CD8-positive, alpha-beta memory T cell (primary cell): ENCODE measurements around the gene TRIM2. TPM values are rescaled to one million over a fixed set of nuclear protein-coding genes. Genes with fewer than 3 reads are reported as not detected.

ENCODE experiments used
- CTCF ChIA-PET: fragments of 350-600 bp; sonication (Branson Sonifier 250); formaldehyde crosslinking; loops from one replicate; lab custom pipeline; 2021; ENCODE audit warnings: antibody characterized with exemption; lab: Charles Lee
- POLR2A ChIA-PET: fragments of 350-600 bp; sonication (Branson Sonifier 250); formaldehyde crosslinking; loops from one replicate; lab custom pipeline; 2021; ENCODE audit warnings: antibody characterized with exemption; lab: Charles Lee
- DNase-seq, 5 donors: peaks; one replicate each; pipeline versions ENCODE4 v3.0.0 to v3.0.0-alpha.2; 2020 to 2022; ENCODE audit warnings: mixed read lengths in 1 of 5
- H3K27ac ChIP-seq: one replicate; pipeline ENCODE4 v1.7.0; 2013; ENCODE audit warnings: low read depth, mild to moderate bottlenecking, low read length, moderate library complexity
- H3K27me3 ChIP-seq: 2 replicates; pipeline ENCODE4 v1.7.0; 2013; ENCODE audit warnings: low read length, mild to moderate bottlenecking; ENCODE audit not compliant: insufficient read depth, poor library complexity, severe bottlenecking
- H3K36me3 ChIP-seq: 2 replicates; pipeline ENCODE4 v1.7.0; 2013; ENCODE audit warnings: mild to moderate bottlenecking, low read length, moderate library complexity; ENCODE audit not compliant: insufficient read depth
- H3K4me1 ChIP-seq: 2 replicates; pipeline ENCODE4 v1.7.0; 2013; ENCODE audit warnings: mild to moderate bottlenecking, low read length, moderate library complexity; ENCODE audit not compliant: insufficient read depth
- H3K4me3 ChIP-seq: 2 replicates; pipeline ENCODE4 v1.7.0; 2013; ENCODE audit warnings: mild to moderate bottlenecking, low read length
- H3K9me3 ChIP-seq: 2 replicates; pipeline ENCODE4 v1.7.0; 2013; ENCODE audit warnings: mild to moderate bottlenecking, low read length
- H3K27ac Mint-ChIP-seq, 8 donors: one replicate each; pipeline ENCODE4 v1.8.0; 2020 to 2021; ENCODE audit warnings: mixed read lengths in 8 of 8, mild to moderate bottlenecking in 6 of 8, inconsistent platforms in 3 of 8, moderate library complexity in 3 of 8
- H3K27me3 Mint-ChIP-seq, 2 donors: one replicate each; pipeline ENCODE4 v1.8.0; 2020 to 2021; ENCODE audit warnings: mixed read lengths in 2 of 2, mild to moderate bottlenecking in 1 of 2, moderate library complexity in 1 of 2
- H3K36me3 Mint-ChIP-seq, 3 donors: one replicate each; pipeline ENCODE4 v1.8.0; 2020 to 2021; ENCODE audit warnings: mixed read lengths in 3 of 3, inconsistent platforms in 1 of 3, mild to moderate bottlenecking in 1 of 3
- H3K4me1 Mint-ChIP-seq, 3 donors: one replicate each; pipeline ENCODE4 v1.8.0; 2020 to 2021; ENCODE audit warnings: mixed read lengths in 3 of 3, inconsistent platforms in 1 of 3, mild to moderate bottlenecking in 1 of 3
- H3K4me3 Mint-ChIP-seq, 7 donors: one replicate each; pipeline ENCODE4 v1.8.0; 2020 to 2021; ENCODE audit warnings: mixed read lengths in 7 of 7, mild to moderate bottlenecking in 6 of 7, moderate library complexity in 4 of 7, inconsistent platforms in 2 of 7
- H3K9me3 Mint-ChIP-seq, 5 donors: one replicate each; pipeline ENCODE4 v1.8.0; 2020 to 2022; ENCODE audit warnings: mixed read lengths in 5 of 5, mild to moderate bottlenecking in 3 of 5, moderate library complexity in 2 of 5, inconsistent platforms in 1 of 5
- polyA plus RNA-seq: library from polyadenylated mRNA; unstranded; fragments of 300-500 nt; fragmentation: Illumina TruSeq; gene quantifications from one replicate; pipeline ENCODE4 v1.2.3, GENCODE V29; 2021
- total RNA-seq, 2 experiments: library from RNA; stranded (reverse); gene quantifications; one replicate each; pipeline ENCODE4 v1.2.3, GENCODE V29; 2021

TRIM2 gene
- total and polyA plus RNA-seq, 3 experiments from 2014 or later, result 0.24 to 1.5 (median 0.29) TPM

DNA sequence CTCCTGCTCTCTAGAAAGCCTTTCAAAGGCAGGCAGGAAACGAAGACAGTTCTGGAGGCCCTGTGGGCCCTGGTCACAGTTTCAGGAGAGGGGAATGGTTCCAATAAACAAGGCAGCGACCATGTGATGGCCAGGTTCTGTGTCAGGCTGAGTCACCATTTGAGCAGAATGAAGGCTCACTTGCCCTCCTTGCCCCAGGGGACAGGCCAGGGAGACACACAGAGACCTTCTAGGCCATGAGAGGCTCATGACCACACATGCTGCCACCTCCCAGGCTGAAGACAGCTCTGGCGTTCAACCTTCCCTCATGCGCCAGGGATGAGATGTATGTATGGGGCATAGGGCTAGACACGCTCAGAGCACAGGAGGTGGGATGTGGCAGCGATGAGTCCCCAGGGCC lies 22.9 kb upstream of the TRIM2 start:
- CTCF ChIA-PET, result no interaction called here
- no peak overlapping the region for H3K27ac ChIP-seq
- no peak overlapping the region for H3K4me3 Mint-ChIP-seq
- no peaks in the 10 kb centered on the region for H3K27me3 Mint-ChIP-seq
- POLR2A ChIA-PET, result no interaction called here
- no peaks in the 10 kb centered on the region for H3K27me3 ChIP-seq
- H3K36me3 ChIP-seq, result no peaks in the 10 kb centered on the region
- H3K4me1 ChIP-seq, result no peaks in the 10 kb centered on the region
- no peaks in the 10 kb centered on the region for H3K9me3 Mint-ChIP-seq
- H3K27ac Mint-ChIP-seq, result no peak overlapping the region
- DNase-seq, result no peak
- H3K4me3 ChIP-seq, result no peak overlapping the region
- H3K36me3 Mint-ChIP-seq, result peaks cover 0 to 2% (median 0%) of the 10 kb centered on the region in 3 donors
- H3K4me1 Mint-ChIP-seq, result no peaks in the 10 kb centered on the region
- H3K9me3 ChIP-seq, result no peaks in the 10 kb centered on the region

GRCh38 chr4:153181700-153182099 lies 22.5 kb upstream of the TRIM2 start:
- H3K27me3 ChIP-seq, result no peaks in the 10 kb centered on the region
- Mint-ChIP-seq H3K36me3 (peaks cover 0 to 2% (median 0%) of the 10 kb centered on the region in 3 donors), H3K27ac (no peak overlapping the region), H3K9me3 (no peaks in the 10 kb centered on the region), H3K4me1 (no peaks in the 10 kb centered on the region), H3K4me3 (no peak overlapping the region), H3K27me3 (no peaks in the 10 kb centered on the region)
- H3K4me1 ChIP-seq, result no peaks in the 10 kb centered on the region
- DNase-seq, result no peak
- CTCF ChIA-PET, result no interaction called here
- no peaks in the 10 kb centered on the region for H3K9me3 ChIP-seq
- H3K4me3 ChIP-seq, result no peak overlapping the region
- no peaks in the 10 kb centered on the region for H3K36me3 ChIP-seq
- POLR2A ChIA-PET, result no interaction called here
- H3K27ac ChIP-seq, result no peak overlapping the region

DNA sequence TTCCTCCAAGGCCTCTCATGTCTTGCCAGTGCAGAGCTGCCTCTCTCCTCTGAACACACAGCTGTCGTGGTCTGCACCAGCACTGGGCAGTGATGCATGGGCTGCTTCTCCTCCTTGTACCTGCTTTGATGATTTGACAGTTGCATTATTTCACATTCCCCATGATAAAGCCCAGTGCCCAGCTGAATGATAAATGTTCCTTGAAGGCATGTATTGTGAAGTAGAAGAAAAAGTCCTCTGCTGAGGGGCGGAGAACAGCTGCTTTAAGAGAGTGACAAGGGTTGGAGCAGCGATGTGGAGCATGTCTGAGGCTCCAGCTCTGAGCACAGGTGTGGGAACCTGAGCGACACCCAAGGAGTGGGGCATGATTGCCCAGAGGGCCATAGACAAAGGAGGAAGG lies 21.1 kb upstream of the TRIM2 start:
- no peak for DNase-seq
- no peaks in the 10 kb centered on the region for H3K4me1 ChIP-seq
- peaks cover 0 to 3% of the 10 kb centered on the region in 2 donors for H3K27me3 Mint-ChIP-seq
- H3K9me3 ChIP-seq, result no peaks in the 10 kb centered on the region
- no peak overlapping the region for H3K27ac ChIP-seq
- no peak overlapping the region for H3K4me3 ChIP-seq
- ChIA-PET POLR2A (no interaction called here), CTCF (no interaction called here)
- no peak overlapping the region for H3K27ac Mint-ChIP-seq
- H3K27me3 ChIP-seq, result no peaks in the 10 kb centered on the region
- no peak overlapping the region for H3K4me3 Mint-ChIP-seq
- H3K4me1 Mint-ChIP-seq, result no peaks in the 10 kb centered on the region
- H3K36me3 Mint-ChIP-seq, result peaks cover 0 to 2% (median 0%) of the 10 kb centered on the region in 3 donors
- H3K9me3 Mint-ChIP-seq, result no peaks in the 10 kb centered on the region
- H3K36me3 ChIP-seq, result no peaks in the 10 kb centered on the region

- no peak for DNase-seq
- Histone ChIP-seq H3K9me3 (no peaks in the 10 kb centered on the region), H3K36me3 (no peaks in the 10 kb centered on the region), H3K4me1 (no peaks in the 10 kb centered on the region), H3K27me3 (no peaks in the 10 kb centered on the region), H3K4me3 (no peak overlapping the region), H3K27ac (no peak overlapping the region)
- Mint-ChIP-seq H3K27me3 (peaks cover 0 to 3% of the 10 kb centered on the region in 2 donors), H3K36me3 (peaks cover 0 to 2% (median 0%) of the 10 kb centered on the region in 3 donors), H3K27ac (no peak overlapping the region), H3K9me3 (no peaks in the 10 kb centered on the region), H3K4me3 (no peak overlapping the region), H3K4me1 (no peaks in the 10 kb centered on the region)
- ChIA-PET CTCF (no interaction called here), POLR2A (no interaction called here)
Measured at GRCh38 chr4:153185331-153185852, 18.9 kb upstream of the TRIM2 start.

- H3K4me1 ChIP-seq, result no peaks in the 10 kb centered on the region
- ChIA-PET CTCF (no interaction called here), POLR2A (no interaction called here)
- Mint-ChIP-seq H3K4me1 (no peaks in the 10 kb centered on the region), H3K27ac (no peak overlapping the region), H3K36me3 (peaks cover 0 to 2% (median 0%) of the 10 kb centered on the region in 3 donors), H3K9me3 (no peaks in the 10 kb centered on the region), H3K4me3 (no peak overlapping the region), H3K27me3 (peaks cover 0 to 3% of the 10 kb centered on the region in 2 donors)
- no peak overlapping the region for H3K27ac ChIP-seq
- no peaks in the 10 kb centered on the region for H3K9me3 ChIP-seq
- no peaks in the 10 kb centered on the region for H3K36me3 ChIP-seq
- H3K4me3 ChIP-seq, result no peak overlapping the region
- H3K27me3 ChIP-seq, result no peaks in the 10 kb centered on the region
- DNase-seq, result no peak
Measured at GRCh38 chr4:153186046-153186728, 18.1 kb upstream of the TRIM2 start.

GRCh38 chr4:153189016-153189801 lies 15.0 kb upstream of the TRIM2 start:
- H3K9me3 ChIP-seq, result no peaks in the 10 kb centered on the region
- no peaks in the 10 kb centered on the region for H3K4me1 Mint-ChIP-seq
- H3K9me3 Mint-ChIP-seq, result no peaks in the 10 kb centered on the region
- H3K36me3 Mint-ChIP-seq, result peaks cover 0 to 3% (median 0%) of the 10 kb centered on the region in 3 donors
- H3K4me3 ChIP-seq, result no peak overlapping the region
- H3K36me3 ChIP-seq, result no peaks in the 10 kb centered on the region
- no peak for DNase-seq
- H3K27me3 ChIP-seq, result no peaks in the 10 kb centered on the region
- ChIA-PET CTCF (no interaction called here), POLR2A (no interaction called here)
- no peak overlapping the region for H3K27ac Mint-ChIP-seq
- H3K27ac ChIP-seq, result no peak overlapping the region
- H3K4me3 Mint-ChIP-seq, result no peak overlapping the region
- peaks cover 6 to 7% of the 10 kb centered on the region in 2 donors for H3K27me3 Mint-ChIP-seq
- H3K4me1 ChIP-seq, result no peaks in the 10 kb centered on the region

GRCh38 chr4:153191795-153192363 lies 12.4 kb upstream of the TRIM2 start:
- H3K4me1 ChIP-seq, result no peaks in the 10 kb centered on the region
- Mint-ChIP-seq H3K4me1 (no peaks in the 10 kb centered on the region), H3K9me3 (no peaks in the 10 kb centered on the region), H3K4me3 (no peak overlapping the region), H3K36me3 (peaks cover 0 to 3% (median 0%) of the 10 kb centered on the region in 3 donors), H3K27ac (peak overlapping the region in 1 of 8 donors; percentile 24), H3K27me3 (peaks cover 6 to 11% of the 10 kb centered on the region in 2 donors)
- ChIA-PET POLR2A (no interaction called here), CTCF (interaction anchor here (1.1 kb wide), 1 partner anchor 21 kb away, joined by 3 read pairs; no protein-coding TSS in a partner anchor)
- H3K4me3 ChIP-seq, result no peak overlapping the region
- H3K9me3 ChIP-seq, result no peaks in the 10 kb centered on the region
- H3K27me3 ChIP-seq, result no peaks in the 10 kb centered on the region
- no peaks in the 10 kb centered on the region for H3K36me3 ChIP-seq
- no peak for DNase-seq
- no peak overlapping the region for H3K27ac ChIP-seq

- no peak overlapping the region for H3K4me3 Mint-ChIP-seq
- peaks cover 0 to 10% of the 10 kb centered on the region in 2 donors for H3K27me3 Mint-ChIP-seq
- POLR2A ChIA-PET, result interaction anchor here (1.1 kb wide), 1 partner anchor 136 kb away, joined by 5 read pairs; no protein-coding TSS in a partner anchor
- Histone ChIP-seq H3K27ac (no peak overlapping the region), H3K4me1 (no peaks in the 10 kb centered on the region), H3K9me3 (no peaks in the 10 kb centered on the region), H3K36me3 (no peaks in the 10 kb centered on the region), H3K4me3 (no peak overlapping the region), H3K27me3 (no peaks in the 10 kb centered on the region)
- no peak for DNase-seq
- H3K27ac Mint-ChIP-seq, result no peak overlapping the region
- H3K36me3 Mint-ChIP-seq, result peaks cover 0 to 5% (median 3%) of the 10 kb centered on the region in 3 donors
- CTCF ChIA-PET, result interaction anchor here (1.5 kb wide), 1 partner anchor 41 kb away, joined by 3 read pairs; no protein-coding TSS in a partner anchor
- H3K9me3 Mint-ChIP-seq, result no peaks in the 10 kb centered on the region
- no peaks in the 10 kb centered on the region for H3K4me1 Mint-ChIP-seq
Measured at GRCh38 chr4:153197301-153197700, 6.9 kb upstream of the TRIM2 start.
